Right ventricle myocardium superior (tissue), 1 donor: ENCODE measurements around the gene LEF1. TPM values are rescaled to one million over a fixed set of nuclear protein-coding genes. Genes with fewer than 3 reads are reported as not detected.
A peak's percentile ranks its signal among the peaks of the same experiment; 100 is the strongest.

ENCODE experiments used
- ATAC-seq: fragments of 200-7000 bp; cut with Tn5 transposase; one replicate; pipeline ENCODE4 v1.9.1; 2020; ENCODE audit warnings: mild to moderate bottlenecking; ENCODE audit not compliant: poor library complexity
- DNase-seq: peaks from one replicate; pipeline ENCODE4 v3.0.0-alpha.2; 2020
- intact Hi-C: fragments of 100-400 bp; cut with DNase I; formaldehyde crosslinking; loops from one replicate; pipeline ENCODE4 v1.11.2; 2022
- long read RNA-seq: library from polyadenylated mRNA; unstranded; transcript quantifications from one replicate; pipeline ENCODE4 v2.0.0, GENCODE V29; 2021
- total RNA-seq: library from RNA; stranded (reverse); fragmentation: NEBNext Ultra II Directional; extraction: Animal tissue kit (Norgen Biotek cat#: 25700); gene quantifications from one replicate; pipeline ENCODE4 v1.2.1, GENCODE V29; 2021
- donor health status: DM: no; HTN: yes; CAD: no; lungs with severe emphysema.

Gene LEF1
- 0.51 TPM for total RNA-seq
- long read RNA-seq, result 0 reads

DNA sequence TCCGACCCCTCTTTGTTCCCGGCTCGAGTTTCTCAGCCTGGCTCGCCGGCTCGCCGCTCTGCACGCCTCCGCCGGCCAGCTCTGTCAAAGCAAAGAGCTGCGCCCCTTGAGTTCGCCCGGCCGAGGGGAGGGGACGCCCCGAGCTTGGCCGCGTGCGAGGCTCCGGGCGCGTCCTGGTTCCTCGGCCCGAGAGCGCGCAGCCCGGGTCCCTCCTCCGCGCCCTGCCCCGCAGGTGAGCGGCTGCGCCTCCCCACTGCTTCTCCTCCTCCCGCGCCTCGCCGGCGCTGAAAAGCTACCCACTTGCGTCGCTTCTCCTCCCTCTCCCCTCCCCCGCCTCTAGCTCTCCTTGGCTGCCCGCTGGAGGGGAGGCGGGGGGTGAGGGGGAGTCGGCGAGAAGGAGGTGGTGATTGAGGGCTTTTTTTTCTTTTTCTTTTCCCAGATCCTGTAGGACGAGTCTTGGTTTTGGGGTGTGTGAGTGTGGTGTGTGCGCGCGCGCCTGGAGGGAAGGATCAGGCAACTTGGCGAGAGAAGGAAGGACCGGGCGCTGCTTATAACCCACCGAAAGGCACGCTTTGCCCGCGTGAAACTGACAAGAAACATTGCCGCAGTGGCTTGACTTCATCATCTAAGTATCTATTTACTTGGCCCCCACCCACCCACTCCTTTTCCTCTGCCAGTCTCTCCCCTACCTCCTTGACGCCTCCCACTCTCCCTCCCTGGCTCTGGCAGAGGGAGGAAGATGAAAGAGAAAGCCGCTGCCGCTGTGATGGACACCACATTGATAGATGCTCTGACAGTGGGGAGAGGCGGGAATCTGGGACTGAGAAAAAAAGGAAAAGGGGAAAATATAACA lies at the start of gene LEF1:
Gene LEF1, minus strand, starts transcription at position 262 of the 853 bp plus-strand sequence. CDS start 1,165 bp downstream, outside the sequence.
- no peak for DNase-seq
- ATAC-seq, result peak; percentile 15
- intact Hi-C loops, result no loop called here

DNA sequence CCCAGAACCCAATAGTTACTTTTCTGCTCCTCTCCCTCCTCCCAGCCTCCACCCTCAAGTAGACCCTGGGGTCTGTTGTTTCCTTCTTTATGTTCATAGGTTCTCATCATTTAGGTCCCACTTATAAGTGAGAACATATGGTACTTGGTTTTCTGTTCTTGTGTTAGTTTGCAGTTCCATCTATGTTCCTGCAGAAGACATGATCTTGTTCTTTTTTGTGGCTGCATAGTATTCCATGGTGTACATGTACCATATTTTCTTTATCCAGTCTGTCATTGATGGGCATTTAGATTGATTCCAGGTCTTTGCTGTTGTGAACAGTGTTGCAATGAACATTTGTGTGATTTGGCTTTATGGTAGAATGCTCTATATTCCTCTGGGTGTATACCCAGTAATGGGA lies 47.8 kb upstream of the LEF1 start:
- intact Hi-C loops, result no loop called here
- no peak for DNase-seq
- ATAC-seq, result no peak

DNA sequence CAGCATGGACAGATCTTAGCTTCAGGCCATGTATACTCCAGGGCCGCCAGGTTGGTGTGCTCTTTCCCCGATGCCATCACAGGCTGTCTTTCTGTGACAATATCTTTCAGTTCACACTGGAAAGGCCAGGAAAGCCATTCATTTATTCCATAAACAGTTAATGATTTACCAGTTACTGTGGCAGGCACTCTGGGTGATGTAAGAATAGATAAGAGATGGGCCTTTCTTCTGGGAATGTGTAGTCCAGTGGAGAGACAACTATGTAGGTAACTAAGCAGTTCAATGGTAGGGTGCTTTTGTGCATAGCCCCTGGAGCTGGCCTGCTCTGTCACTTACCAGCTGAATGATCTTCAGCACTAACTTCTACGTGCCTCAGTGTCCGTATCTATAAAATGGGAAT lies 46.3 kb upstream of the LEF1 start:
- ATAC-seq, result no peak
- intact Hi-C loops, result no loop called here
- no peak for DNase-seq

DNA sequence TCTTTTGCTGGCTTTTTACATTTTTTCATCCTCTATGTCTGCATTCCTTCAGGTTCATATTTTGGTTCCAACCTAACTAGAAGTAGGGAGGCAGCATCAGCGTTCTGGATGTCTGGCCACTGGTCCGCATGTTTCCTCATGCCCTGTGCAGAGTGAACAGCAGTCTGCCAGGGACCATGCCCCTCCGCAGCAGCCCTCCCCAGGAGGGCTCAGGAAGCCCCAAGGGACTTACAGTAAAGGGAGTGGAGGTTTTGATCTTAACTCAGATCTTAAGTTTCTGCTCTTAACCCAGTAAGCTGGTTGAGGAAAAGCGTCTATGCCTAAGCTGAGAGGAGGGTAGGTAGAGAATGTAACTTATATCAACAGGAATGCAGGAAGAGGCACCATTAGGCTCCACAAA lies 45.0 kb upstream of the LEF1 start:
- no peak for ATAC-seq
- intact Hi-C loops, result no loop called here

DNA sequence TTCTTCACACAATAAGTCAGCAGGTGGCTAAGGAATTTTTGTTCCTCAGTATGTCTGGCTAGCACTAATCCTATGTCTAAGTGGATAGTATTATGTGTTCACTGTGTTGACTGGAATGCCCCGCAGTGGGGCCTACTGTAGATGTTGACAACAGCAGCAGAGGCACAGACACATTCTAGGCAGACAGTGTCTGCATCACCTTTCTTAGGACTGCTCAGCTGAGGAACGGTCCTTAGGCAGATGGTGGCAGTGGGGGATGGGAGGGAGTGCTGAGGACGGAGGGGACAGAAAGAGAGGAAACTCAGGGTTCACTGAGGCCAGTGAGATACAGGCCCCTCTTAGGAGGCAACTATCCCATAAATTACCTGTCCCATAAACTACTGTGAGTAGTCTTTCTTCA lies 44.6 kb upstream of the LEF1 start:
- DNase-seq (no peak), ATAC-seq (no peak)
- intact Hi-C loops, result no loop called here

More for the DNA sequence above, 45.0 kb upstream of the LEF1 start:
- DNase-seq, result no peak

DNA sequence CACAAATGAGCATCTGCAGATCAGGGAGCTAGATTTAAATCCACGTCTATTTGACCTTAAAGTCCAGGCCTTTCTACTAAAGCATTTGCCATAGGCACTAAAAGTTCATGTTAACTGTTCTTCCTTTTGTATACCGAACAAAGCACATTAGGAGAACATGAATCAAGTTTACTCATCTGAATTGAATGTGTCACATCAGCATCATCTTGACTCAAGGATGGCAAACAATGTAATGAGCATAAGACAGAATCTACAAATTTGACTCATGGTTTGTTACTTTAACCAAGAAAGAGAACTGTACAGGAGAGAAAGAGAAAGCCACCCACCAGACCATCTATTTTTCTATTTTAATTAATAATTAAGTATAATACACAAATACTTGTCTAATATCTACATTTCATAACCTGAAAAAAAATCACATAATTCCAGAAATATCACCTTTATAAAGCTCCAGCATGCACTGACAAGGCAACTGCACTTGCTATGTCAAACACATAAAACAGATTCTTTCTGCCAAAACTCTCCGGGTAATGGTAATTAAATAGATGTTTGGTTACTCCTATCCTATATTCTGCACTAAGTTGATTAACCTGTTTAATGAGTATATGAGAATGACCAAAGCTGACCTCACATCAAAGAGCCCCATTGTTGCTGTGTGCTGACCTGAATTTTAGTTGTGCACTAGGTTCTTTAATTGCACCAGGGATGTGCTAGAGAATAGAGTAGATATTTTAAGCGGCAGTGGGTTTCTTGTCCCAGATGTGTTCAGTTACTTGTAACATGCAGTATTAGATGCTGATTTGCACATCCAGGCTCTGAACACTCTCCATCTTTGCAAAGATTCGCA lies 42.5 kb upstream of the LEF1 start:
- no peak for DNase-seq
- intact Hi-C loops, result no loop called here
- no peak for ATAC-seq

DNA sequence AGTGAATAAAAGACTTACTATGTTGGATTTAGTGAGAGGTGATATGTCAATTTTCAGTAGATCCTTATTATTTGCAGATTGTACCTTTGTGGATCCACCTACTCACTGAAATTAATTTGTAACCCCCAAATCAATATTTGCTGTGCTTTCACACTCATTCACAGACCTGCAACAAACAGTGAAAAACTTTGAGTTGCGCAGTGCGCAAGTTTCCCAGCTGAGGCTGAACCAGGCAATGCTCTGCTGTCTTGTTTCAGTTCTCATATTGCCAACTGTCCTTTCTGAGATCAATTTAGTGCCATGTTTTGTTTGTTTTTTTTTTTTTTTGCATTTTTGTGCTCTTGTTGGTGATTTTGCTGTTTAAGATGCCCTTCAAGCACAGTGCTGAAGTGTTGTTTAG lies 40.8 kb upstream of the LEF1 start:
- DNase-seq (no peak), ATAC-seq (no peak)
- intact Hi-C loops, result no loop called here

DNA sequence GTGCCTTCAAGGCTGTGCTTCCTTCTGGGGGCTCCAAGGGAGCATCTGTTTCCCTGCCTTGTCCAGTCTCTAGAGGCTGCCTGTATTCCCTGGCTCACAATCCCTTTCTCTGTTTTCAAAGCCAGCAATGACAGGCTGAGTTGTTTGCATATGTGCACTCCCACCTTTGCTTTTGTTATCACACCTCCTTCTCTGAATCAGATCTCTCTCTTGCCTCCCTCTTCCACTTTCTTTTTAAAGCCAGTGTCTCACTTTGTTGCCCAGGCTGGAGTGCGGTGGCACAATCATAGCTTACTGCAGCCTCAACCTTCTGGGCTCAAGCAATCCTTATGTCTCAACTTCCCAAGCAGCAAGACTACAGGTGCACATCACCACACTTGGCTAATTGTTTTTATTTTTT lies 37.1 kb upstream of the LEF1 start:
- DNase-seq, result no peak
- ATAC-seq, result no peak
- intact Hi-C loops, result no loop called here

DNA sequence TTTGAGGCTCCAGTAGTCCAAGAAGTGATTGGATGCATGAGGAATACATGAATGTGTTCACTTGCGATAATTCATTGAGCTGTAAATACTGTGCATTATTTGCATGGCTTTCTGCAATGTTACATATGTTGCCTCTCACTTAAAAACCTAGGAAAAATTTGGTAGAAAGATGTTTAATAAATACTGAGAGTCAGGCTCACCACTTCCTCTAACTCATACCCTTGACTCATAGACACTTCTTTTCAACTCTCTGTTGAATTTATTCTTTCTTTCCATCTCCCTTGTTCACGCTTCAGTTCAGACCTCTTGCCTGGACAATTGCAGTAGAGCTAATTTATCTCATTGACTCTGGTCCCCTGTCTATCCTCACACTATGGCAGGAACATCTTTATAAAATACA lies 35.8 kb upstream of the LEF1 start:
- ATAC-seq (no peak), DNase-seq (no peak)
- intact Hi-C loops, result no loop called here

DNA sequence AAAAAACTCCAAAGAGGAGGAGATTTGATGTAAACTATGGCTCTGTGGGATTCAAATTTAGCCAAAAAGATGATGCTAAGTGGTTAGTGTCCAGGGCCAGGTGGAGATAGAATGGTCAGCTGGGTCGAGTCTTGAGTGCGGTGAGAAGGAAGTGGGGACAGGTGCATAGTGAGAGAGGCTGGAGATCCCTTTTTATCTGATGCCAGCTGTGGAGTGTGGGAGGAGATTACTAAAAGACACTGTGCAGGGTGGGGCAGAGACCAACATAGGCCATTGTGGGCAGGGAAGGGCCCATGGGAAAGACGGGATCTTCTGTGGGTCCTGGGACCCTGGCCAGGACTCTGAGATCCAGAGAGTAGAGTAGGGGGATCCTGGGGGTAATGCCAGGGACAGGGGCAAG lies 34.6 kb upstream of the LEF1 start:
- intact Hi-C loops, result no loop called here
- DNase-seq, result no peak
- no peak for ATAC-seq

DNA sequence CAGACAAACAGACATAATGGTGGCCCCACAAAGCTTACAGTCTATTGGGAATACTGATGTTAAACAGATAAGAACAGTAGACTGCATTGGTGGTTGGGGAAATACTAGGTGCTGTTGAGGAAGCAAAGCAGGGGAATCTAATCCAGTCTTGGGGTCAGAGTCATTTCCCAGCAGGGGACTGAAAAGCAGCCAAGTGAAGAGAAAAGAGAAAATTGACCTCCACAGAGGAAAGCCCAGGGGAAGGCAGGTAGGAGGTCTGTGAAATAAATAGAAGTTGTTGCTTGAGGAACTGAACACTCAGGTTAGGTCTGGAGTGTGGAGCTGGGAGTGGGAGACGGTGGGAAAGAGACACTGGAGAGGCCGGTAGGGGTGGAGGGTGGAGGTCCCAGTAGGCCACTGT lies 33.0 kb upstream of the LEF1 start:
- intact Hi-C loops, result no loop called here
- no peak for ATAC-seq

DNA sequence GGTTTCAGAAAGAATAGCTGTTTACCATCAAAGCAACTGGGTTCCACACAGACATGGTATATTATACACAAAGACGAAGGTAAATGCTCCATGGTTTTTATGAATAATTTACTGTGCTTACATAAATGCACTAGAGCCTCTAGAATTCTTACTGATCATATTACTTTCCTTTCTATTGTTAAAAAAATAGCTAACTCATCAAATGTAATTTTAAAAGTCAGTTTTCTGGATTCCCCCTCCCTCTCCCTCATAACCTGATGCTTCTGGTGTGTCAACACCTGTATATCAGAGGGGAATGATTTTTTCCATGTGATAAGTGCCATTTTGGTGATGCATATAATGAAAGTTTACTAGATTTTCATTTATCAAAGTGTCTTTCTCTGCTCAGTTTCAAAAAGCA lies 31.1 kb upstream of the LEF1 start:
- intact Hi-C loops, result no loop called here
- ATAC-seq, result no peak
- DNase-seq, result no peak

More for the DNA sequence above, 33.0 kb upstream of the LEF1 start:
- DNase-seq, result no peak

DNA sequence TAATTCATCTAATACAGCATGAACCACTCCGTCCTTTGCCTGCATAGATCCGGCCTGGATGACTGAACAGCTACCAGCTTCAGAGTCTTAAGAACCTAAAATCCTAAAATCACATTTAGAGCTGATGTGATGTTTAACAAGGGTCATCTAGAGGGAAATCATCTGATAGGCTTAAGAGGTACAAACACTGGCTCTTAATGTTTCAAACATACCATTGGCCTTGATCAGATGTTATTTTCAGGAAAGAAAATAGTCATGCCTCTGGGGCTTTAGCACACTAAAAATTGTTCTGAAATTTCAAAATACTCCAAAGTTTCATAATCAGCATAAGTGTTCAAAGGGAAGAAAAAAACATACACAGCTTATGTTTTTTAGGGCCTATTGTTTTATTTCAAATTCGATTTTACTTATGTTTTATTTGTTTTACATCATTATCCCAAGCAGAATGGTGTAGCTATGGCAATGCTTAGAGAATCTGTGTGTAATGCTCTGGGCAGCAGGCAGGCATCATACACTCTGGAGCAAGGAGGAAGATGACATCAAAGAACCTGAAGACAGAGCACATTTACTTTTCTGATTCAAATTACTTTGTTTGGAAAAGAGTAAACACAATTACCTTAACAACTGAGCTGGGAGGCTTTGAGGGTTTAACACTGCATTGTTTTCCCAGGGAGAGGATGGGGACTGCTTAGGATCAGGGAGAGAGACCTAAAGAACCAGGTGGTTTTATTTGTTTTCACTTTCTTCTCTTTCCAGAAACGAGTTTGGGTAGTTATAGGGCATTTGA lies 25.3 kb upstream of the LEF1 start:
- no peak for DNase-seq

DNA sequence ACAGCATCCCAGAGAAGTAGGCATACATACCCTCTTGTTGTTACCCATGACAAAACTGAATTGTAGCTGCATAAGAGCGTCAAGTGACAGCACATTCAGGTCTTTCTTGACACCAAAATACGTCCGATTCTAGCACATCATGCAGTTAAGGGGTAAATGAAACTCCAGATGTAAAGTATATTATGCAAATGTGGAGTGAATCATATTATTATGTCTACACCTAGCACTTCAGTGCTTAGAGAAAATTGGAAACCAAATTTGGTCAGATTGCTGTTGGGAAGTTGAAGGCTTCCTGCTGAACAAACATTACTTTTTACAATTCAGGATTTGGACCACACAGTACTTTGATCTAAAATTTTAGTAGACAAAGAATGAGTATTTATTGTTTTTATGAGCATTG lies 24.2 kb upstream of the LEF1 start:
- DNase-seq (no peak), ATAC-seq (no peak)
- intact Hi-C loops, result no loop called here

More for the DNA sequence above, 25.3 kb upstream of the LEF1 start:
- intact Hi-C loops, result no loop called here
- ATAC-seq, result no peak

DNA sequence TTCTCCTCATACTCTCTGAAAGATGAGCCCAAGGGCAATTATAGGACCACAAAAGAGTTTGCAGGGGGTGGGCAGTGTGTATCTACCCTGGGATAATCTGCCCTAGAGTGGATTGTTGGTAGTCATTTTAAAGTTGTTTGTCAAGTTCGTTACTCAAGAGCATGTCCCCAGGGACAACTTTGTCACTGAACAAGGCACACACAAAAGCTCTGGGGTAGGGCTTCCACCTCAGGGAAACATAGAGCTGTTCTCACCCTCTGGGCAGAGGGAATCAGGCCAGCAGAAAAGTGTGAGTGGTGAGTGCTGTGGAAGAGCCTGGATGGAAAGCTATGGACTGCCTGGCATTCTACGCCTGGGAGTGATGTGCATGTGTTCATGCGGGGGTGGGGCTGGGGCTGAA lies 23.3 kb upstream of the LEF1 start:
- no peak for DNase-seq
- ATAC-seq, result no peak
- intact Hi-C loops, result no loop called here

DNA sequence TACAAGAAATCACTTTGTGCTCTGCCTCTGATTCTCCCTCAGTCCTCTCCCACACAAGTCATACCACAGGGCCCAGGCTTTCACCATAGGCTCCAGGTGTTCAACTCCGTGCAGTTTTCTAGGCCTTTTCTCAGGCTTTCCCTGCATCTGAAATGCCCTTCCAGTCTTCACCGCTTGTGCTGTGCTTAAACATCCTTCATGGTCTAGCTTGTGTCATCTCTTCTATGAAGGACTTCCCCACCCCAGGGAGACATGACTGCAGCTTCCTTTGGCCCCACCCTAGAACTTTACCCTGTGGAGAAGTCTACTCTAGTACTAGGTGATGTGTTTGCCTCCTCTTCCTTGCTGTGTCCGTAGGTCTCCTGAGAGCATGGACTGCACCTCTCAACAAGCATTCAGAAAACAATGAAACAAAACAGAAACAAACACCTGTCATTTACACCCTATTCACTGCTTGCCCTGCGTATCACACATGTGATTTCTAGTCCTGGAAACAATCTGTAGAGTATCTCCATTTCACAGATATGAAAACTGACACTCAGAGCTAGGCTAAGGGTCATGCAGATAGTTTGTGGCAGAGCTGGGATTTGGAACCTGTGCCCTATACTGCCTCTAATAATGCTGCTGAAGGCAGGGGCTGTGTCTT lies 22.7 kb upstream of the LEF1 start:
- DNase-seq (no peak), ATAC-seq (no peak)
- intact Hi-C loops, result no loop called here

DNA sequence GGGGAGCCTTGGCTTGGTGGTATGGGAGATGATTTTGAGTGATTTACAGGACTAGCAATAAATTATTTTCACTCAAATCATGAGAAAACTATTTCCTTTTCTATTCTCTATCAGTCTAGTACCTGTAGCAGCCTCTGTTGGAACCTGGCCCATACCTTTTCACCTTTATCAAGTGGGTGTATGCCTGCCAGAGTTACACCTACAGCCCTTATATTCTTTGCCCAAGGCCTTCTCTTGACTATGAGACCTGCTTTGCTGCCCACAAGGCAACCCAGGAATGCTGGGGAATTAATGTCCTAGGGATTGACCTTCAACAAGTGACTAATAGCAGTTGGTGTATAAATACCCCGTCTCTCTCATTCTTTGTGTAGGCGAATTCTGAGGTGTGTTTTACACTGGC lies 20.0 kb upstream of the LEF1 start:
- no peak for DNase-seq
- intact Hi-C loops, result no loop called here
- no peak for ATAC-seq

DNA sequence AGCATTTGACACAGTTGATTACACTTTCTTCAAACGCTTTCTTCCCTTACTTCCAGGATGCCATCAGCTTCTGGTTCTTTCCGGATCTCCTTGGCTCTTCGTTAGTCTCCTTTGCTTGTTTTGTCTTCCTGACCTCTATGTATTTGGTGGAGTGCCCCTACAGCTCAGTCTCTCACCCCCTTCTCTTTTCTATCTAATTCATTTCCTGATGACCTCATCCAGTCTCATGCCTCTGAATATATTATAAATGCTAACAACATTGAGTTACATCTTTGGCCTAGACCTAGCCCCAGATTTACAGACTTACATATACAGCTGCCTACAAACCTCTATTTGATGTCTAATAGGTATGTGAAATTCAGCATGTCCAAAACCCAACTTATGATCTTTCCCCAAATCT lies 16.5 kb upstream of the LEF1 start:
- ATAC-seq, result no peak
- intact Hi-C loops, result no loop called here
- no peak for DNase-seq
